ENCODE measurements around the gene ZNF630.

The ZNF630 gene

GRCh38 chrX:48071986-48072605 is 656 bp upstream of the ZNF630 start:
- TF ChIP-seq FOXM1 (IDR thresholded peaks at IDR 0.05; ENCODE audit: borderline replicate concordance, low read depth) (no peak), REST (IDR thresholded peaks at IDR 0.05; ENCODE audit: low read depth) (no peak), RAD21 (IDR thresholded peaks at IDR 0.05; ENCODE audit: low read depth) (no peak), TAF1 (IDR thresholded peaks at IDR 0.05; ENCODE audit: low read depth) (no peak), EGR1 (IDR thresholded peaks at IDR 0.05) (no peak), CREB1 (IDR thresholded peaks at IDR 0.05; ENCODE audit: low read depth) (no peak), ZBTB7A (IDR thresholded peaks at IDR 0.05; ENCODE audit: low read depth) (no peak), EP300 (IDR thresholded peaks at IDR 0.05; ENCODE audit: borderline replicate concordance) (no peak), MAX (IDR thresholded peaks at IDR 0.05) (no peak), CEBPB (IDR thresholded peaks at IDR 0.05) (no peak)

GRCh38 chrX:48068096-48068887 is 3.1 kb downstream of the ZNF630 start:
- no peak for TF ChIP-seq TEAD4 (IDR thresholded peaks at IDR 0.05)
- TF ChIP-seq FOXM1 (IDR thresholded peaks at IDR 0.05; ENCODE audit: borderline replicate concordance, low read depth) = no peak
- TF ChIP-seq TAF1 (IDR thresholded peaks at IDR 0.05; ENCODE audit: low read depth) = no peak
- no peak for TF ChIP-seq RAD21 (IDR thresholded peaks at IDR 0.05; ENCODE audit: low read depth)
- no peak for TF ChIP-seq REST (IDR thresholded peaks at IDR 0.05; ENCODE audit: low read depth)
- TF ChIP-seq USF1 (IDR thresholded peaks at IDR 0.05) = no peak
- TF ChIP-seq MAX (IDR thresholded peaks at IDR 0.05) = no peak
- TF ChIP-seq EGR1 (IDR thresholded peaks at IDR 0.05) = no peak
- TF ChIP-seq NFIC (IDR thresholded peaks at IDR 0.05) = no peak

- TF ChIP-seq EGR1 (IDR thresholded peaks at IDR 0.05) = no peak
- TF ChIP-seq ZBTB7A (IDR thresholded peaks at IDR 0.05; ENCODE audit: low read depth) = no peak
- TF ChIP-seq CEBPB (IDR thresholded peaks at IDR 0.05) = no peak
- no peak for TF ChIP-seq RAD21 (IDR thresholded peaks at IDR 0.05; ENCODE audit: low read depth)
- TF ChIP-seq FOXM1 (IDR thresholded peaks at IDR 0.05; ENCODE audit: borderline replicate concordance, low read depth) = no peak
- no peak for TF ChIP-seq TAF1 (IDR thresholded peaks at IDR 0.05; ENCODE audit: low read depth)
- TF ChIP-seq REST (IDR thresholded peaks at IDR 0.05; ENCODE audit: low read depth) = no peak
- no peak for TF ChIP-seq TEAD4 (IDR thresholded peaks at IDR 0.05)
- no peak for TF ChIP-seq NFIC (IDR thresholded peaks at IDR 0.05)
- no peak for TF ChIP-seq CREB1 (IDR thresholded peaks at IDR 0.05; ENCODE audit: low read depth)
- TF ChIP-seq MAX (IDR thresholded peaks at IDR 0.05) = no peak
- TF ChIP-seq YY1 (IDR thresholded peaks at IDR 0.05; ENCODE audit: low read depth) = no peak
- TF ChIP-seq EP300 (IDR thresholded peaks at IDR 0.05; ENCODE audit: borderline replicate concordance) = no peak
- no peak for TF ChIP-seq USF1 (IDR thresholded peaks at IDR 0.05)
- no peak for TF ChIP-seq TCF12 (IDR thresholded peaks at IDR 0.05; ENCODE audit: low read depth)
Measured at GRCh38 chrX:48064261-48064660, 7.2 kb downstream of the ZNF630 start.

- TF ChIP-seq YY1 (IDR thresholded peaks at IDR 0.05; ENCODE audit: low read depth) (no peak), TAF1 (IDR thresholded peaks at IDR 0.05; ENCODE audit: low read depth) (no peak), ZBTB7A (IDR thresholded peaks at IDR 0.05; ENCODE audit: low read depth) (no peak), CREB1 (IDR thresholded peaks at IDR 0.05; ENCODE audit: low read depth) (no peak), EGR1 (IDR thresholded peaks at IDR 0.05) (no peak), MAX (IDR thresholded peaks at IDR 0.05) (no peak)
Measured at GRCh38 chrX:48059296-48059639, 12.2 kb downstream of the ZNF630 start.

All from Ishikawa (cell line).